SK-N-SH (cell line): Measurements from ENCODE around the gene KRTAP8-1. TPM values are rescaled to one million over a fixed set of nuclear protein-coding genes. Genes with fewer than 3 reads are reported as not detected.

Experiments used
- CTCF ChIA-PET: fragments of 300-600, 350-600 bp; formaldehyde crosslinking; extraction: SDS; loops from one replicate; lab custom pipeline; 2021; lab: Yijun Ruan, JAX
- POLR2A ChIA-PET: fragments of 350-600 bp; sonication (Branson Sonifier 250); formaldehyde crosslinking; extraction: SDS; loops from one replicate; lab custom pipeline; 2020; ENCODE audit warnings: antibody characterized with exemption, inconsistent platforms; lab: Yijun Ruan, JAX
- DNase-seq: peaks from one replicate; pipeline ENCODE4 v3.0.0; 2012
- H2AFZ ChIP-seq: fragments of 200-600 bp; sonication (generic); 2 replicates; pipeline ENCODE4 v1.8.1; 2016; ENCODE audit warnings: antibody characterized with exemption, mild to moderate bottlenecking, low read depth
- H3F3A ChIP-seq: fragments of 200-600 bp; sonication (generic); replicated peaks from 2 replicates; pipeline ENCODE3; 2016; ENCODE audit warnings: antibody characterized with exemption, mild to moderate bottlenecking; ENCODE audit not compliant: insufficient read depth
- H3K27ac ChIP-seq, 2 experiments: fragments of 200-500 bp in 1 of 2; fragments of 200-600 bp in 1 of 2; sonication (Bioruptor generic) in 1 of 2; sonication (generic), shearing (Covaris generic) in 1 of 2; 2 replicates each; pipeline versions ENCODE4 v1.5.1 to v1.6.1; 2014 to 2016; ENCODE audit warnings: low read depth in 2 of 2, inconsistent platforms in 1 of 2, low read length in 1 of 2, mild to moderate bottlenecking in 1 of 2, mixed read lengths in 1 of 2
- H3K27me3 ChIP-seq: fragments of 200-600 bp; sonication (generic), shearing (Covaris generic); 2 replicates; pipeline ENCODE4 v1.6.1; 2016; ENCODE audit warnings: mixed run types; ENCODE audit not compliant: insufficient read depth
- H3K36me3 ChIP-seq, 2 experiments: fragments of 200-500 bp in 1 of 2; fragments of 200-600 bp in 1 of 2; sonication (Bioruptor generic) in 1 of 2; sonication (generic) in 1 of 2; replicated peaks in 1 of 2; 2 replicates each; pipeline versions ENCODE3 to v1.5.1; 2014 to 2016; ENCODE audit warnings: low read length in 1 of 2, mild to moderate bottlenecking in 1 of 2; ENCODE audit not compliant: insufficient read depth in 2 of 2, control insufficient read depth in 1 of 2
- H3K4me1 ChIP-seq, 2 experiments: fragments of 200-500 bp in 1 of 2; fragments of 200-600 bp in 1 of 2; sonication (Bioruptor generic) in 1 of 2; sonication (generic), shearing (Covaris generic) in 1 of 2; 2 replicates each; pipeline versions ENCODE4 v1.5.1 to v1.6.1; 2014 to 2016; ENCODE audit warnings: low read depth in 1 of 2, low read length in 1 of 2, mixed run types in 1 of 2; ENCODE audit not compliant: insufficient read depth in 2 of 2, control insufficient read depth in 1 of 2
- H3K4me2 ChIP-seq: fragments of 200-600 bp; sonication (generic), shearing (Covaris generic); 2 replicates; pipeline ENCODE4 v1.6.1; 2017; ENCODE audit warnings: mixed run types
- H3K4me3 ChIP-seq, 2 experiments: fragments of 200-500 bp in 1 of 2; fragments of 200-600 bp in 1 of 2; sonication (Bioruptor generic) in 1 of 2; sonication (generic), shearing (Covaris generic) in 1 of 2; 2 replicates each; pipeline versions ENCODE4 v1.5.1 to v1.8.1; 2014 to 2016; ENCODE audit warnings: low read depth in 2 of 2, inconsistent platforms in 1 of 2, low read length in 1 of 2, mild to moderate bottlenecking in 1 of 2, mixed read lengths in 1 of 2, moderate library complexity in 1 of 2
- H3K79me2 ChIP-seq: fragments of 200-600 bp; sonication (generic); 2 replicates; pipeline ENCODE4 v1.8.1; 2017; ENCODE audit warnings: mild to moderate bottlenecking; ENCODE audit not compliant: insufficient read depth
- H3K9ac ChIP-seq: fragments of 200-600 bp; sonication (generic); 2 replicates; pipeline ENCODE4 v1.6.1; 2017; ENCODE audit warnings: mixed run types
- H3K9me2 ChIP-seq: fragments of 200-600 bp; sonication (generic); 2 replicates; pipeline ENCODE4 v1.6.1; 2017; ENCODE audit warnings: mixed run types
- H3K9me3 ChIP-seq: fragments of 200-600 bp; sonication (generic); 2 replicates; pipeline ENCODE4 v1.6.1; 2017; ENCODE audit warnings: mixed run types, mild to moderate bottlenecking, moderate library complexity
- H4K20me1 ChIP-seq: fragments of 200-600 bp; sonication (generic); 2 replicates; pipeline ENCODE4 v1.6.1; 2017; ENCODE audit warnings: mild to moderate bottlenecking, mixed run types; ENCODE audit not compliant: insufficient read depth
- CHD2 ChIP-seq: fragments of 150-350 bp; IDR thresholded peaks from 2 replicates; pipeline ENCODE4 v1.6.1; 2018; ENCODE audit warnings: low read length; ENCODE audit not compliant: partially characterized antibody
- ELF1 ChIP-seq: IDR thresholded peaks from 2 replicates; pipeline ENCODE4 v1.4.0; 2012
- EP300 ChIP-seq, 2 experiments: IDR thresholded peaks; 2 replicates each; pipeline versions ENCODE4 v1.4.0 to v1.6.1; 2012; ENCODE audit warnings: borderline replicate concordance in 1 of 2, low read depth in 1 of 2, low read length in 1 of 2
- FOSL2 ChIP-seq: IDR thresholded peaks from 2 replicates; pipeline ENCODE4 v1.4.0; 2012; ENCODE audit warnings: low read depth, mild to moderate bottlenecking, moderate library complexity, borderline replicate concordance
- FOXJ3 ChIP-seq: sonication (generic); formaldehyde crosslinking; IDR thresholded peaks from 2 replicates; pipeline ENCODE4 v1.5.1; 2020; ENCODE audit warnings: mild to moderate bottlenecking, missing genetic modification reagents
- FOXM1 ChIP-seq: IDR thresholded peaks from 2 replicates; pipeline ENCODE4 v1.4.0; 2012; ENCODE audit warnings: low read depth, mild to moderate bottlenecking
- GABPA ChIP-seq: IDR thresholded peaks from 2 replicates; pipeline ENCODE4 v1.4.0; 2012; ENCODE audit warnings: low read depth, mild to moderate bottlenecking
- NFIC ChIP-seq: IDR thresholded peaks from 2 replicates; pipeline ENCODE4 v1.4.0; 2012; ENCODE audit warnings: borderline replicate concordance
- POLR2AphosphoS5 ChIP-seq: IDR thresholded peaks from 2 replicates; pipeline ENCODE4 v1.6.1; 2012; ENCODE audit warnings: low read depth, low read length
- RAD21 ChIP-seq: IDR thresholded peaks from 2 replicates; pipeline ENCODE4 v1.6.1; 2012; ENCODE audit warnings: mild to moderate bottlenecking, low read length
- RCOR1 ChIP-seq: fragments of 150-350 bp; IDR thresholded peaks from 2 replicates; pipeline ENCODE4 v1.6.1; 2017; ENCODE audit warnings: antibody characterized with exemption, low read length
- RFX5 ChIP-seq: IDR thresholded peaks from 2 replicates; pipeline ENCODE4 v1.6.1; 2012; ENCODE audit warnings: mild to moderate bottlenecking, improper control_type of control experiment, low read length
- SIN3A ChIP-seq: IDR thresholded peaks from 2 replicates; pipeline ENCODE4 v1.6.1; 2012; ENCODE audit warnings: low read depth, mild to moderate bottlenecking, low read length, moderate library complexity, borderline replicate concordance
- SMC3 ChIP-seq: IDR thresholded peaks from 2 replicates; pipeline ENCODE4 v1.6.1; 2012; ENCODE audit warnings: low read depth, low read length, improper control_type of control experiment
- TAF1 ChIP-seq: IDR thresholded peaks from 2 replicates; pipeline ENCODE4 v1.6.1; 2012; ENCODE audit warnings: low read depth, mild to moderate bottlenecking, low read length, moderate library complexity, borderline replicate concordance
- TCF12 ChIP-seq: IDR thresholded peaks from 2 replicates; pipeline ENCODE4 v1.4.0; 2012
- USF1 ChIP-seq: IDR thresholded peaks from 2 replicates; pipeline ENCODE4 v1.4.0; 2012; ENCODE audit warnings: low read depth, borderline replicate concordance
- YY1 ChIP-seq: IDR thresholded peaks from 2 replicates; pipeline ENCODE4 v1.4.0; 2012; ENCODE audit warnings: low read depth, mild to moderate bottlenecking
- WGBS: methylation state at CpG from one replicate; pipeline ENCODE4 v1.1.6; 2017; ENCODE audit warnings: low lambda C conversion rate; 5-methylcytosine and 5-hydroxymethylcytosine counted together
- polyA plus RNA-seq, 3 experiments: library from polyadenylated mRNA; depleted of rRNA; stranded (reverse); fragments of >200 nt; gene quantifications; 2 replicates each; pipeline ENCODE4 v1.2.3, GENCODE V29; 2012

Gene KRTAP8-1
- polyA plus RNA-seq, 1 of the 3 experiments (the other 2 are of a cell fraction): not detected

GRCh38 chr21:30829659-30830058 is 16.6 kb upstream of the KRTAP8-1 start, which contains the start of gene KRTAP7-1:
TSS of gene KRTAP7-1 (minus strand) at chr21:30829759. CDS start at chr21:30829698, 61 bp downstream.
- no peak within 1 kb of the TSS for H3K9ac ChIP-seq
- ChIA-PET CTCF (interaction anchor here (0.7 to 0.9 kb wide), 2 partner anchors 10 to 258 kb away, joined by 3 to 4 read pairs; no protein-coding TSS in a partner anchor), POLR2A (no interaction called here)
- no peaks in the 10 kb centered on the region for H3K9me2 ChIP-seq
- H3K4me1 ChIP-seq: no peaks in the 10 kb centered on the region
- H2AFZ ChIP-seq: no peak within 1 kb of the TSS
- 0% methylated on average over 4 of the region's 4 CpGs for WGBS
- no peaks in the 10 kb centered on the region for H3F3A ChIP-seq
- H3K4me2 ChIP-seq: no peak within 1 kb of the TSS
- H3K9me3 ChIP-seq: no peaks in the 10 kb centered on the region
- no peaks in the 10 kb centered on the region for H3K36me3 ChIP-seq
- H3K27ac ChIP-seq: no peak within 1 kb of the TSS
- H4K20me1 ChIP-seq: no peaks in the 10 kb centered on the region
- no peak within 1 kb of the TSS for H3K4me3 ChIP-seq
- TF ChIP-seq FOXM1: no peak
- H3K79me2 ChIP-seq: no peaks in the 10 kb centered on the region
- DNase-seq: no peak
- H3K27me3 ChIP-seq: peaks cover 4% of the 10 kb centered on the region; the same call in 1 of the 2 replicates

- Histone ChIP-seq H3K4me1 (no peaks in the 10 kb centered on the region), H3K36me3 (no peaks in the 10 kb centered on the region), H3K79me2 (no peaks in the 10 kb centered on the region), H3K9me2 (no peaks in the 10 kb centered on the region), H3K27ac (no peak overlapping the region), H3K4me3 (no peak overlapping the region), H4K20me1 (no peaks in the 10 kb centered on the region), H2AFZ (no peak overlapping the region), H3F3A (no peaks in the 10 kb centered on the region), H3K4me2 (no peak overlapping the region), H3K27me3 (no peaks in the 10 kb centered on the region; the same call in 1 of the 2 replicates), H3K9me3 (no peaks in the 10 kb centered on the region), H3K9ac (no peak overlapping the region)
- ChIA-PET CTCF (no interaction called here), POLR2A (no interaction called here)
- no peak for DNase-seq
- WGBS: under 1% methylated on average over 7 of the region's 7 CpGs
- TF ChIP-seq SIN3A: no peak
- no peak for TF ChIP-seq TAF1
- no peak for TF ChIP-seq YY1
- no peak for TF ChIP-seq FOSL2
- TF ChIP-seq ELF1: no peak
- no peak for TF ChIP-seq EP300 (IDR thresholded peaks at IDR 0.05; ENCODE audit: borderline replicate concordance in 1 of 2, low read depth in 1 of 2, low read length in 1 of 2)
- TF ChIP-seq FOXJ3: no peak
- TF ChIP-seq SMC3: no peak
- no peak for TF ChIP-seq POLR2AphosphoS5
- TF ChIP-seq TCF12: no peak
- no peak for TF ChIP-seq RAD21
- TF ChIP-seq CHD2: no peak
- no peak for TF ChIP-seq RCOR1
- no peak for TF ChIP-seq USF1
- TF ChIP-seq GABPA: no peak
- no peak for TF ChIP-seq NFIC
- TF ChIP-seq RFX5: no peak
These were observed 6.0 kb upstream of the KRTAP8-1 start for GRCh38 chr21:30818837-30819610.
